Gastrocnemius medialis (tissue), 4 donors: ENCODE data around the gene RUFY2.

Experiments used
- CTCF ChIP-seq, 5 experiments: fragments of 450-650 bp in 3 of 5; fragments of 200-600 bp in 2 of 5; sonication (generic) in 2 of 5; IDR thresholded peaks in 4 of 5; conservative IDR thresholded peaks in 1 of 5; 1 replicate in 4 of 5; 2 replicates in 1 of 5; pipeline ENCODE4 v1.5.1; 2016 to 2019; ENCODE audit warnings: antibody characterized with exemption in 5 of 5, mild to moderate bottlenecking in 3 of 5, moderate library complexity in 3 of 5
- POLR2A ChIP-seq, 2 donors: fragments of 450-650 bp; IDR thresholded peaks; one replicate each; pipeline ENCODE4 v1.6.1; 2017; ENCODE audit warnings: antibody characterized with exemption in 2 of 2, mild to moderate bottlenecking in 2 of 2, moderate library complexity in 2 of 2

GRCh38 chr10:68364101-68364886, 42.8 kb downstream of the RUFY2 start:
- TF ChIP-seq CTCF (IDR thresholded peaks at IDR 0.05 in 4 of 5, conservative IDR thresholded peaks at IDR 0.05 in 1 of 5) (no peak), POLR2A (IDR thresholded peaks at IDR 0.05) (no peak)
